Brain microvascular endothelial cell (primary cell): ENCODE measurements around the gene ALDH9A1.
A peak's percentile ranks its signal among the peaks of the same experiment; 100 is the strongest.
"Not testable (repeated sequence)": the region's sequence is repeated elsewhere in the genome, so short reads cannot be mapped to it uniquely, and the experiment has no call there.

Experiments
- DNase-seq: peaks from one replicate; pipeline ENCODE4 v3.0.0-alpha.2; 2020
- H3K27ac ChIP-seq: fragments of 250-450 bp; sonication (Bioruptor Pico); 2 replicates; pipeline ENCODE4 v1.5.1; 2020; ENCODE audit warnings: mild to moderate bottlenecking, moderate library complexity
- H3K27me3 ChIP-seq: fragments of 250-450 bp; sonication (Bioruptor Pico); replicated peaks from 2 replicates; pipeline ENCODE4 v1.5.1; 2020; ENCODE audit warnings: mild to moderate bottlenecking
- H3K36me3 ChIP-seq: fragments of 250-450 bp; sonication (Bioruptor Pico); replicated peaks from 2 replicates; pipeline ENCODE4 v1.5.1; 2020; ENCODE audit warnings: mild to moderate bottlenecking
- H3K4me3 ChIP-seq: 2 replicates; pipeline ENCODE4 v1.5.1; 2011; ENCODE audit warnings: low read depth, mild to moderate bottlenecking, control low read depth, low read length, moderate library complexity
- CTCF ChIP-seq: IDR thresholded peaks from 2 replicates; pipeline ENCODE4 v1.5.1; 2011; ENCODE audit warnings: low read depth, mild to moderate bottlenecking, moderate library complexity, low read length, control low read depth, inconsistent platforms; ENCODE audit errors: missing control alignments
- in situ Hi-C: cut with HindIII; loops from 2 replicates; pipeline ENCODE4 v1.10.0; 2017; ENCODE audit warnings: low sequenced_read_pairs, low pct_ligation_motif_present

ALDH9A1 gene

GRCh38 chr1:165659581-165659895 lies 38.8 kb downstream of the ALDH9A1 start:
- H3K27me3 ChIP-seq = no peaks in the 10 kb centered on the region
- in situ Hi-C loops = no loop called here
- peaks cover 42% of the 10 kb centered on the region for H3K36me3 ChIP-seq
- no peak overlapping the region for H3K27ac ChIP-seq
- no peak overlapping the region for H3K4me3 ChIP-seq
- DNase-seq = no peak
- TF ChIP-seq CTCF = no peak

- peaks cover 45% of the 10 kb centered on the region for H3K36me3 ChIP-seq
- in situ Hi-C loops, H3K27me3 ChIP-seq, H3K4me3 ChIP-seq, H3K27ac ChIP-seq, DNase-seq: not testable (repeated sequence)
Measured at GRCh38 chr1:165658766-165659580, 39.4 kb downstream of the ALDH9A1 start.

GRCh38 chr1:165650981-165651625 lies 47.3 kb downstream of the ALDH9A1 start:
- in situ Hi-C loops = no loop called here
- no peak overlapping the region for H3K4me3 ChIP-seq
- DNase-seq = no peak
- no peaks in the 10 kb centered on the region for H3K27me3 ChIP-seq
- peaks cover 22% of the 10 kb centered on the region for H3K36me3 ChIP-seq
- TF ChIP-seq CTCF = no peak
- no peak overlapping the region for H3K27ac ChIP-seq

- peaks cover 8% of the 10 kb centered on the region for H3K36me3 ChIP-seq
- in situ Hi-C loops = no loop called here
- H3K27ac ChIP-seq = no peak overlapping the region
- H3K27me3 ChIP-seq = no peaks in the 10 kb centered on the region
- no peak overlapping the region for H3K4me3 ChIP-seq
- no peak for DNase-seq
- no peak for TF ChIP-seq CTCF
Measured at GRCh38 chr1:165648919-165649572, 49.3 kb downstream of the ALDH9A1 start.

- in situ Hi-C loops = no loop called here
- Histone ChIP-seq H3K4me3 (no peak overlapping the region), H3K27ac (no peak overlapping the region), H3K27me3 (no peaks in the 10 kb centered on the region), H3K36me3 (peaks cover 4% of the 10 kb centered on the region)
- peak; percentile 40 for DNase-seq
- TF ChIP-seq CTCF = no peak
Measured at GRCh38 chr1:165647970-165648369, 50.4 kb downstream of the ALDH9A1 start.

- Histone ChIP-seq H3K27ac (no peak overlapping the region), H3K36me3 (peaks cover 4% of the 10 kb centered on the region), H3K27me3 (no peaks in the 10 kb centered on the region), H3K4me3 (no peak overlapping the region)
- in situ Hi-C loops = no loop called here
- no peak for DNase-seq
- no peak for TF ChIP-seq CTCF
Measured at GRCh38 chr1:165647517-165647916, 50.8 kb downstream of the ALDH9A1 start.
